ENCODE measurements around the gene STARD13. TPM values are rescaled to one million over a fixed set of nuclear protein-coding genes. Genes with fewer than 3 reads are reported as not detected.

The STARD13 gene
- total RNA-seq, 2 experiments from 2014 or later = 0.57 TPM; not detected in 1

DNA sequence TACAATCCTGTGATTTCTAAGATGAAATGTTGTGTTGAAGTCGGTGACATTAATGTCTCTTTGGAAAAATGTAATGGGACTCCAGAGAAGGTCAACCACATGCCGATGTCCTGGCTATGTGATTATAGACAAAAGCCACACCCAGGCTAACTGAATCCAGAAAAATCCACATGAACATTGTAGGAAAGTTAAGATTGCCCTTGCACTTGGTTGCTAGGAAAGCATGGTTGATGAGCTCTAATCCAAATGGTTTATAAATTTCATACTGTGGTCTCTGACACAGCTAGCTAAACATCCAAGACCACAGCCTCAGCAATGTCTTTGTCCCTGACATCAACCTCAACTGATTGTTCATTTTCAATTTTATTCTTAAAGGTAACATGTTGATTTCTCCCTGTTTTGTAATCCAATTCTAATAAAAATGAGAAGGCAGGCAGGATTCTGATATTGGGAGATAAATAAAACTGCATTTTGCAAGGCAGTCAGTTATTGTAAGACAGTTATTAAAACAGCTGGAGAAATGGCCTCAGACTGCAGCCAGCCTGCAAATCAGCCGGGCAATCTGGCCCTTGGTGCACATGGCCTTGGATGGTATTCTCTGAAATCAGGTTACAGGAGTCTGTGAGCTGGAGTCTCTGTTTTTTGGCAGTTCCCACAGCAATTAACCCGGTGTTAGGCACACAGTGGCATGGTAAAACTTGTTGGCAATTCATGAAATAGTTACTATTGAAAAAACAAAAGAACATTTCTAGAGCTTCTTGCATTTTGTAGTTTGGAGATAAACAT is 93.9 kb downstream of the STARD13 start:
- Histone ChIP-seq H3K36me3 (ENCODE audit: insufficient read depth, low read length) (no peaks in the 10 kb centered on the region), H3K4me3 (ENCODE audit: low read depth, low read length, poor library complexity, severe bottlenecking) (no peak overlapping the region), H3K4me2 (ENCODE audit: low read length) (no peak overlapping the region), H3K4me1 (ENCODE audit: insufficient read depth, low read length, poor library complexity, severe bottlenecking) (no peaks in the 10 kb centered on the region), H3K27ac (ENCODE audit: low read depth, low read length, poor library complexity, severe bottlenecking) (no peak overlapping the region), H4K20me1 (ENCODE audit: insufficient read depth, low read length) (no peaks in the 10 kb centered on the region), H2AFZ (ENCODE audit: low read length) (no peak overlapping the region), H3K79me2 (ENCODE audit: insufficient read depth, low read depth, low read length) (no peaks in the 10 kb centered on the region), H3K9me2 (ENCODE audit: insufficient read depth, low read length) (no peaks in the 10 kb centered on the region), H3K9me3 (ENCODE audit: low read length) (no peaks in the 10 kb centered on the region)
- no peak for DNase-seq (ENCODE audit: low spot score)
- BruUV-seq (replicated peaks) = no TSS peak
- intact Hi-C loops (cut with micrococcal nuclease; ENCODE audit: unreplicated experiment) = no loop called here
- ChIA-PET POLR2A (interaction anchor here (0.8 to 2.1 kb wide), 3 partner anchors 9 to 402 kb away, joined by 3 to 5 read pairs (median 3); no protein-coding TSS in a partner anchor), CTCF (ENCODE audit: unreplicated experiment) (no interaction called here)
- TF ChIP-seq, protein P1, sequence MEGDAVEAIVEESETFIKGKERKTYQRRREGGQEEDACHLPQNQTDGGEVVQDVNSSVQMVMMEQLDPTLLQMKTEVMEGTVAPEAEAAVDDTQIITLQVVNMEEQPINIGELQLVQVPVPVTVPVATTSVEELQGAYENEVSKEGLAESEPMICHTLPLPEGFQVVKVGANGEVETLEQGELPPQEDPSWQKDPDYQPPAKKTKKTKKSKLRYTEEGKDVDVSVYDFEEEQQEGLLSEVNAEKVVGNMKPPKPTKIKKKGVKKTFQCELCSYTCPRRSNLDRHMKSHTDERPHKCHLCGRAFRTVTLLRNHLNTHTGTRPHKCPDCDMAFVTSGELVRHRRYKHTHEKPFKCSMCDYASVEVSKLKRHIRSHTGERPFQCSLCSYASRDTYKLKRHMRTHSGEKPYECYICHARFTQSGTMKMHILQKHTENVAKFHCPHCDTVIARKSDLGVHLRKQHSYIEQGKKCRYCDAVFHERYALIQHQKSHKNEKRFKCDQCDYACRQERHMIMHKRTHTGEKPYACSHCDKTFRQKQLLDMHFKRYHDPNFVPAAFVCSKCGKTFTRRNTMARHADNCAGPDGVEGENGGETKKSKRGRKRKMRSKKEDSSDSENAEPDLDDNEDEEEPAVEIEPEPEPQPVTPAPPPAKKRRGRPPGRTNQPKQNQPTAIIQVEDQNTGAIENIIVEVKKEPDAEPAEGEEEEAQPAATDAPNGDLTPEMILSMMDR (conservative IDR thresholded peaks at IDR 0.05; ENCODE audit: low read length) = no peak
- TF ChIP-seq EZH2phosphoT487 (IDR thresholded peaks at IDR 0.05; ENCODE audit: borderline replicate concordance, low read depth, low read length) = no peak

DNA sequence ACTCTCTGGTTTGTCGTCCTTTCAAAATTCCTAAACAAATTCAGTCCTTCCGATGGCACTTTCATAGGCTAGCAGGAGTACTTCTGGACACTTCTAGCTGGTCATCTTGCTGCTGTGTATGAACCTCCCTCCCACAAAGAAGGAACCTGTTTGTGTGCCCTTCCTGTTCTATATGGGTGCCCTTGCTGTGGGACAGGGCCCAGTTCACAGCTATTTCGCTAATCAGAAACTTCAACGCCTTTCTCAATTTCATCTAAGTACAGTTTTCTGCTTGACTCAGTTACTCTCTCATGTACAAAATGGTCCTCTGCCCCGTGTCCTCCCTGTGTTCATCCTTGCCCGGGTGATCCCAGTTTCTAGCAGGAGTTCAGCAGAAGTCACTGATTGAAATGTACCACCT is 96.1 kb downstream of the STARD13 start:
- BruUV-seq (replicated peaks) = no TSS peak
- POLR2A ChIA-PET = no interaction called here
- H3K4me1 ChIP-seq (ENCODE audit: insufficient read depth, low read length, poor library complexity, severe bottlenecking) = no peaks in the 10 kb centered on the region
- no peak overlapping the region for H3K27ac ChIP-seq (ENCODE audit: low read depth, low read length, poor library complexity, severe bottlenecking)
- no peaks in the 10 kb centered on the region for H3K79me2 ChIP-seq (ENCODE audit: insufficient read depth, low read depth, low read length)
- H4K20me1 ChIP-seq (ENCODE audit: insufficient read depth, low read length) = no peaks in the 10 kb centered on the region
- no peak overlapping the region for H2AFZ ChIP-seq (ENCODE audit: low read length)
- no peak for DNase-seq (ENCODE audit: low spot score)
- CTCF ChIA-PET (ENCODE audit: unreplicated experiment) = no interaction called here
- H3K9me3 ChIP-seq (ENCODE audit: low read length) = no peaks in the 10 kb centered on the region
- TF ChIP-seq EZH2phosphoT487 (IDR thresholded peaks at IDR 0.05; ENCODE audit: borderline replicate concordance, low read depth, low read length) = no peak
- TF ChIP-seq, protein P1 (conservative IDR thresholded peaks at IDR 0.05; ENCODE audit: low read length) = no peak
- H3K4me2 ChIP-seq (ENCODE audit: low read length) = no peak overlapping the region
- H3K4me3 ChIP-seq (ENCODE audit: low read depth, low read length, poor library complexity, severe bottlenecking) = no peak overlapping the region
- no peaks in the 10 kb centered on the region for H3K36me3 ChIP-seq (ENCODE audit: insufficient read depth, low read length)
- no peaks in the 10 kb centered on the region for H3K9me2 ChIP-seq (ENCODE audit: insufficient read depth, low read length)
- intact Hi-C loops (cut with micrococcal nuclease; ENCODE audit: unreplicated experiment) = no loop called here

Measured in OCI-LY7 (cell line).